ENCODE data around the gene MRPL46.
A peak's percentile ranks its signal among the peaks of the same experiment; 100 is the strongest.

DNA sequence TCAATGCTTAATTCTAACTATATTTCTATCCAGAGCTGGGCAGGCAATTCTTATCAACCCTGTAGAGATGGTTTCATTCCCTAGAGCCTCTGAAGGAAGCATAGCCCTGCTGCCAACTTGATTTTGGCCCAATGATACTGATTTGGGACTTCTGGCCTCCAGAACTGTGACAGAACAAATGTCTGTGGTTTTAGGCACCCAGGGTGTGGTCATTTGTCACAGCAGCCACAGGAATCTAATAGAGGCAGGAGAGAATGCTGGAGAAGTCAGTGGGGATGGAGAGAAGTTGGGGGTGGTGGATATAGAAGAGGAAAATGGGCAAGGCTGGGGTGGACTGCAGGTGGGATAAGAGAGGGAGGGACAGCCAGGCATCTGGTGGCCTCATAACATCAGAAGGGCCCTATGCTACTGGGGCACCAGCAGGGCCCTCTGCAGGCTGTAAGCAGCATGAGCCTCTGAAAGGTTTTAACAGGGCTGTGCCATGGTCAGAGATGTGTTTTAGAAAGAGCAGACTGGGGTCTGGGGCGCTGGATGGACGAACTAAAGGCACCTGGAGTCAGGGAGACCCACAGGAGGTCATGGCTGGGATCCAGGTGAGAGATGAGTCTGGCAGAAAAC, 20.1 kb upstream of the MRPL46 start:
- TF ChIP-seq YY1 (IDR thresholded peaks at IDR 0.05; ENCODE audit: extremely low read depth, insufficient replicate concordance, low read depth, low read length) (no peak), POLR2A (IDR thresholded peaks at IDR 0.05; ENCODE audit: borderline replicate concordance, extremely low read depth, insufficient read depth, insufficient read length) (no peak), CTCF (IDR thresholded peaks at IDR 0.05 in 2 of 3, conservative IDR thresholded peaks at IDR 0.05 in 1 of 3; ENCODE audit: borderline replicate concordance in 1 of 3, insufficient read depth in 1 of 3, low read depth in 2 of 3, low read length in 2 of 3) (peak in 1 of 3 experiments; percentile 26; a peak in 2 of 6 replicates), EZH2 (IDR thresholded peaks at IDR 0.05) (no peak), ATF3 (IDR thresholded peaks at IDR 0.05) (no peak), CEBPB (IDR thresholded peaks at IDR 0.05; ENCODE audit: low read depth) (no peak), JUND (IDR thresholded peaks at IDR 0.05) (no peak), TCF7L2 (IDR thresholded peaks at IDR 0.05; ENCODE audit: borderline replicate concordance, extremely low read depth, insufficient read depth, insufficient read length) (no peak), ZNF274 (IDR thresholded peaks at IDR 0.05; ENCODE audit: low read depth, low read length) (no peak), EZH2phosphoT487 (IDR thresholded peaks at IDR 0.05; ENCODE audit: borderline replicate concordance) (no peak)
- TF ChIP-seq, protein P1, sequence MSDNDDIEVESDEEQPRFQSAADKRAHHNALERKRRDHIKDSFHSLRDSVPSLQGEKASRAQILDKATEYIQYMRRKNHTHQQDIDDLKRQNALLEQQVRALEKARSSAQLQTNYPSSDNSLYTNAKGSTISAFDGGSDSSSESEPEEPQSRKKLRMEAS (IDR thresholded peaks at IDR 0.05), result no peak

Measured in HCT116 (cell line).